GM21717 (cell line): ENCODE data around the gene KIZ.

Source experiments
- ATAC-seq: cut with Tn5 transposase; IDR thresholded peaks from one replicate; pipeline ENCODE4 v1.9.1; 2021; ENCODE audit warnings: mild to moderate bottlenecking, moderate library complexity; ENCODE audit not compliant: unreplicated experiment

Gene KIZ

GRCh38 chr20:21257192-21257591, 131.3 kb downstream of the KIZ start:
- ATAC-seq: no peak

- no peak for ATAC-seq
Observed at GRCh38 chr20:21258411-21258810, 132.5 kb downstream of the KIZ start.

GRCh38 chr20:21259346-21259745, 133.5 kb downstream of the KIZ start:
- no peak for ATAC-seq

GRCh38 chr20:21262812-21263211, 136.9 kb downstream of the KIZ start:
- no peak for ATAC-seq

- ATAC-seq: no peak
Observed at GRCh38 chr20:21265261-21266190, 139.6 kb downstream of the KIZ start.

GRCh38 chr20:21266191-21266536, 140.3 kb downstream of the KIZ start:
- ATAC-seq: no peak

- ATAC-seq: no peak
Observed at GRCh38 chr20:21269772-21270171, 143.9 kb downstream of the KIZ start.

GRCh38 chr20:21270806-21271205, 144.9 kb downstream of the KIZ start:
- no peak for ATAC-seq

- ATAC-seq: peak; percentile 61
Observed at GRCh38 chr20:21272279-21272678, 146.4 kb downstream of the KIZ start.

- ATAC-seq: peak; percentile 76
Observed at GRCh38 chr20:21272679-21273078, 146.8 kb downstream of the KIZ start.

- ATAC-seq: no peak
Observed at GRCh38 chr20:21273755-21274386, 148.0 kb downstream of the KIZ start.

- no peak for ATAC-seq
Observed at GRCh38 chr20:21278829-21279228, 152.9 kb downstream of the KIZ start.

GRCh38 chr20:21279706-21280521, 154.0 kb downstream of the KIZ start:
- ATAC-seq: no peak

GRCh38 chr20:21280522-21281016, 154.7 kb downstream of the KIZ start:
- peak; percentile 46 for ATAC-seq

- no peak for ATAC-seq
Observed at GRCh38 chr20:21286775-21287174, 160.9 kb downstream of the KIZ start.

GRCh38 chr20:21288587-21289370, 162.9 kb downstream of the KIZ start:
- no peak for ATAC-seq

GRCh38 chr20:21289651-21290050, 163.8 kb downstream of the KIZ start:
- no peak for ATAC-seq

GRCh38 chr20:21291026-21291425, 165.1 kb downstream of the KIZ start:
- no peak for ATAC-seq

- no peak for ATAC-seq
Observed at GRCh38 chr20:21294755-21295154, 168.9 kb downstream of the KIZ start.
